Cerebellar nuclear complex (tissue), 1 donor: Measurements from ENCODE around the gene GYPB.
"Not testable (repeated sequence)": the region's sequence is repeated elsewhere in the genome, so short reads cannot be mapped to it uniquely, and the experiment has no call there.

Source experiments
- DNase-seq, 2 experiments: peaks; one replicate each; lab custom pipeline; 2025; lab: John Stamatoyannopoulos, UW

Gene GYPB

DNA sequence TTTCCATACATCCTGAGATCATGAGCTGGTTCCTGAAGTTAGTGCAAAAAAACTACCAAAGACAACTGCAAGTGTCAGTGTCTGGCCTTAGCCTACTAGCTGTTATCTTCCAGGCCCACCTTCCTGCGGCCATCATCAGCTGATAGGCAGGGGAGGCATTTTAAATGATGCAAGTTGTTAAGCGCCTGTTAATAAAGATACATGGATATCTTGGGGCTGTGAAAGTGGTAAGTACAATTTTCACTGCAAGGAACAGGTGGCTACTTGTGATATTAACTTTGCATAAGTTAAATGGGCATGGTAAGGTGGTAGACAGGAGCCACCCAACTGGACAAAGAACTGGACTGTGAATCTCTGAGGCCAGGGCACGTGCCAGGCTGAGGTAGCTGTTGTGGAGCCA lies at the start of gene GYPB:
Gene GYPB, minus strand, starts transcription at position 104 of the 400 bp plus-strand sequence. Its CDS starts 93 bp downstream, at position 11.
- DNase-seq = not testable (repeated sequence)

DNA sequence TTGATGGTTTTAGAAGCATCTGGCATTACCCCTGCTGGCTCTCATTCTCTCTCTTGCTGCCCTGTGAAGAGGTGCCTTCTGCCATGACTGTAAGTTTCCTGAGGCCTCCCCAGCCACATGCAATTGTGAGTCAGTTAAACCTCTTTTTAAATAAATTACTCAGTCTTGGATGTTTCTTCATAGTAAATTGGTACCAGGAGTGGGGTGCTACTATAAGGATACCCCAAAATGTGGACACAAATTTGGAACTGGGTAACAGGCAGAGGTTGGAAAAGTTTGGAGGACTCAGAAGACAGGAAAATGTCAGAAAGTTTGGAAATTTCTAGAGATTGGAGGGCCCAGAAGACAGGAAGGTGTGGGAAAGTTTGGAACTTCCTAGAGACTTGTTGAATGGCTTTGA lies 42.4 kb upstream of the GYPB start:
- DNase-seq = not testable (repeated sequence)

DNA sequence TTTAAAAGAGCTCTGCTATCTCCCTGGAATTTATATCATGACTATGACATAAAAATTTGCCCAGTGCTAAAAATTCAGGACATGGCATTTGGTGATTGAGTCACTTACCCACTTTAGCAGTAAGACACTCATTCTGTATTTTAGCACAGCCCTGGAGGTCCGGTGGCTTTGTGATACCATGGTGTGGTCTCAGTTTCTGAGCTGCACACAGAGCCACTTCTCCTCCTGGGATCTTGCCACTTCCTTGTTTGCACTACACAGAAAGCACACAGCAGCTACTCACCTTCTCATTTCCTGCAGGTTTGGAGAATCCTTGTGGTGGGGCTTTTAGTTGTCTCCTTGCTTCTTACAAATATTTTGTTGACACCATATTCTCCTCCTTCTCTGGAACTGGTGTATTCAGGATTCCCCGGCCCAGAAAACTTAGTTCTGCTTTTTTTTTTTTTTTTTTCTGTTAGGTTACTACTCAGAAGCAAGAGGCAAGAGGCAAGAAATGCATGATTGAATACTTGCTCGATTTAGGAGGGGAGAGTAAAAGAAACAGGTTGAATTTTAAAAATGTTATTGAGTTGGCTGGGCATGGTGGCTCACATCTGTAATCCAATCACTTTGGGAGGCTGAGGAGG lies 41.2 kb upstream of the GYPB start:
- not testable (repeated sequence) for DNase-seq

DNA sequence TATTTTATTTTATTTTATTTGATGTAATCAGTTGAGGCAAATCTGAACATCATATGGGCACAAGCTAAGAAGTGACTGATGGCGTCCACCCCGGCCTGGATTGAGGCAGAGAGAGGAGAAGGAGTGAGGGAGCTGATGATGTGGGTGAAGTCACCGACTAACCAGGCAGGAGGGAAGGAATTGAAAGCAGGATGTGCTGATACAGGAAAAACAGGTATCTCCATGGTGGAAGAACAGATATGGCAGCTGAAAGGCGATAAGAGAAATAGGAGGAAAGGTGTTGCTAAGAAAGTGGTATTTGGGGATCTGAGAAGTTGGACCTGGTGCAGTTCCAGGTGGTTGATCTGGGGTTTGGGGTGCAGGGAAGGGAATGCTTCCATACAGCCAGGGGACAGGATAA lies 37.6 kb upstream of the GYPB start:
- DNase-seq = no peak

DNA sequence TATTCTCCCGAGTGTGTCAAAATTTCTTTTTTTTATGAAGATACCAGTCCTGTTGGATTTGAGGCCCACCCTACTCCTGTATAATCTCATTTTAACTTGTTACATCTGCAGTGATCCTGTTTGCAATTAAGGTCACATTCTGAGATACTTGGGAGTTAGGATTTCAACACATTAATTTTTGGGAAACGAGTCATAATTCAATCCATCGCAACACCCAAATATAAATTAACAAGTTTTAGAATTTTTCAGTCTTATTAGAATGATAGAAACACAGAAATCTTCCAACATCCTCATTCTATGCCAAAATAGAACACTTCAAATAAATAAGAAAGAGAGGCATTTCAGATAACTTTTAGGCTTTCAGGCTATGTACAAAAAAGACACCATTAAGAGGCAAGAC lies 36.2 kb upstream of the GYPB start:
- DNase-seq = not testable (repeated sequence)

DNA sequence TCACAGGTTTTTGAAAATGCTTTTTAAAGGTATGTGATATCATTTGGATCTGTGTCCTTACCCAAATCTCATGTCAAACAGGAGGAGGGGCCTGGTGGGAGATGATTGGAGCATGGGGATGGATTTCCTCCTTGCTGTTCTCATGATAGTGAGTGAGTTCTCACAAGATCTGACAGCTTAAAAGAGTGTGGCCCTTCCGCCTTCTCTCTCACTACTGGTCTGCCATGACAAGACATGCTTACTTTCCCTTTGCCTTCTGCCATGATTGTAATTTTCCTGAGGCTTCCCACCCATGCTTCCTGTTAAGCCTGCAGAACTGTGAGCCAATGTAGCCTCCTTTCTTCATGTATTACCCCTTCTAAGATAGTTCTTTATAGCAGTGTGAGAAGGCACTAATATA lies 32.3 kb upstream of the GYPB start:
- not testable (repeated sequence) for DNase-seq

DNA sequence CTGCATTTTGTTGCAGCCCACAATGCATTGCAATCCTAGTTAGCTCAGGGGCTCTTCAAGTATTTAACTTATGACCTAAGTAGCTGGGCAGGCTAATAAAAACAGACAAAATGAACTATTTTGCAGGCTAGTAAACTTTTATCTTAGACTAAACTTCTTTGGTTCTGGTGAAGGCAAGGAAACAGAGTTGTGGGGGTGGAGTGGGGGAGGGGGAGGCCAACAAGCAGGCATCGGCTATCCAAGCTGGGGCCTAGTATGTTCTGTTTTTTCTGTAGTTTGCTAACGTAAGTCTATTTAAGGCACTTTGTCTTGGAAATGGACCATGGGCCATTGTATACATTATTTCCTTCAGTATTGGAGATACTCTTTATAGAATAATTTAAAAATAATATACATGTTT lies 31.5 kb upstream of the GYPB start:
- DNase-seq = not testable (repeated sequence)

DNA sequence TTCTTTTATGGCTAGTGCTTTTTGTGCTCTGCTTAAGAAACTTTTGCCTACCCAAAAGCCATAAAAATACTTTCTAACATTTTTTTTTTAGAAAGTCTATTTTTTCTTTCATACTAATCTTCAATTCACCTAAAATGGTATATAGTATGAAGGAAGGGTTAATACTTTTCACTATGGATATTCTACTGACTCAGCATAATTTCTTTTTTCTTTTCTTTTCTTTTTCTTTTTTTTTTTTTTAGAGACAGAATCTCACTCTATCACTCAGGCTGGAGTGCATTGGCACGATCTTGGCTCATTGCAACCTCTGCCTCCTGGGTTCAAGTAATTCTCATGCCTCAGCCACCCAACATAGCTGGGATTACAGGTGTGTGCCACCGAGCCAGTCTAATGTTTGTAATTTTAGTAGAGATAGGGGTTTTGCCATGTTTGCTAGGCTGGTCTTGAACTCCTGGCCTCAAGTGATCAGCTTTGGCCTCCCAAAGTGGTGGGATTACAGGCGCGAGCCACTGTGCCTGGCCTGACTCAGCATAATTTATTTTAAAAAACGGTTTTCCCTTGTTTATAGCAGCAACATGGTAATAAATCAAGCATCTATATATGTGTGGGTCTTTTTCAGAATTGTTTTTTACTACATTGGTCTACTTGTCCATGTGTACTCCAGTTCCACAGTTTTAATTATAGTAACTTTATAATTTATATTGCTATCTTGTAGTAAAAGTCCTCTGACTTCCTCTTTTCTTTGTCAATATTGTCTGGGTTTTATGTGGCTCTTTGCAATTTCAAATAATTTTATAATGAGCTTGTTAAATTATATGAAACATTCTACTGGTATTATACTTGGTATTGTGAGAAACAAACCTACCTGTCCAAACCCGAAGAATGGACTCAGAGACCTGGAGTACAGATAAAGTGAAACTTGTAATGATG lies 30.6 kb upstream of the GYPB start:
- not testable (repeated sequence) for DNase-seq

DNA sequence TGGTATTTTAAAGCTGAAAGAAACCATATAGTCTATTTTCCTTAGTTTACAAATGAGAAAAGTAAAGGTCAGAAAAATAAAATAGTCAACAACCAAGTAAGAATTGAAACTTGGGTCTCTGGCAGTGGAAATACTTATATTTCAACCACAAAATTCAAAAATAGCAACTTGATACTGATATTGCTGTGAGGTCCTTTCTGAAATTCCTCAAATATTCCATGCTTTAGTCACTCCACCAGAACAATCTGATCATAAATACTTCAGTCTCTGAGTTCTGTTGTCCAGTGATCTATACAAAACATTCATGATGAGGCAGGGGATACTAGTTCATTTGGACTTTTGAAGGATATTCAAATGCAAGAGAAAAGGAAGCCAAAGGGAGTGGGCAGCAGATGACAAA lies 25.8 kb upstream of the GYPB start:
- DNase-seq = not testable (repeated sequence)

DNA sequence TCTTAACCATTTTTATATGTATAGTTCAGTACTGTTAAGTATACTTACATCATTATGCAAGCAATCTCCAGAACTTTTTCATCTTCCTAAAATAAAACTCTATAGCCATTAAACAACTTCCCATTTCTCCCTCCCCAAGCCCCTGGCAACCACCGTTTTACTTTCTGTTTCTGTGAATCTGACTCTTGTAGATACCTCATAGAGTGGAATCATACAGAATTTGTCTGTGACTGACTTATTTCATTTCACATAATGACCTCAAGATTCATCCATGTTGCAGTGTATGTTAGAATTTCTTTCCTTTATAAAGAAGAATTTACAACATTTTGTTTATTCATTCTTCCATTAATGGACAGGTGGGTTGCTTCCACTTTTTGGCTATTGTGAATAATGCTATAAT lies 13.4 kb upstream of the GYPB start:
- not testable (repeated sequence) for DNase-seq

DNA sequence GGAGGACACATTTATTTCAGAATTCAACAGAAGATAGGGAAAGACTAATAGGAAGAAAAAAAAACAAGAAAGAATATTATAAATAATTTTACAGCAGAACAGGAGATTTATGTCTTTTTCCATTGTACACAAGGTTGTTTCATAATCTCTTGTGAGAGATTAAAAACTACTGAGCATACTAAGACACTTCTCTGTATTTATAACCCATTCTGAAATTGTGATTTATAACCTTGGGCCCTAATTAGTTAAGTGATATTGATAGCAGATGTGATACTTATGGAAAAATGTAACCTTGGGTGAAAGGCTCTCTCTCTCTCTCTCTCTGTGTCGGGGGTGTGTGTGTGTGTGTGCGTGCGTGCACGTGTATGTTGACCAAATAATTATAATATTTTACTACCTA lies 12.7 kb upstream of the GYPB start:
- DNase-seq = not testable (repeated sequence)

DNA sequence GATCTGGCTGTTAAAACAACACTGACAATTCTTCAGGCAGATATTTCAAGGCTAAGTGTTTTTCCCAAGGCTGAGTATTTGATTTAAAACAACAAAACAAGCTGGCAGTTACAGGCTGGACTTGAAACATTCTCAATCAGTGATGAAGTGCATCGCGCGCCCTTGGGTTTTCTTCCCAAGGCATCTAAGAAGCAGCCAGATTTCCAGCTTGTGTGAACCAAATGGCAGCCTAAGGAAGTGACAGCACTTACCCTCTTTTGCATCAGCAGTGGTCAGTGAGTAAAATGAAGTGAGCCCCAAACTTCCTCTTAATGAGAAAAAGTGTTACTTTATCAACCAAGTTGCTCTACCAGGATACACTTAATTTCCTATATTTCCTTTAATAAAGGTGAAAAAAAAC lies 12.2 kb upstream of the GYPB start:
- DNase-seq = not testable (repeated sequence)

DNA sequence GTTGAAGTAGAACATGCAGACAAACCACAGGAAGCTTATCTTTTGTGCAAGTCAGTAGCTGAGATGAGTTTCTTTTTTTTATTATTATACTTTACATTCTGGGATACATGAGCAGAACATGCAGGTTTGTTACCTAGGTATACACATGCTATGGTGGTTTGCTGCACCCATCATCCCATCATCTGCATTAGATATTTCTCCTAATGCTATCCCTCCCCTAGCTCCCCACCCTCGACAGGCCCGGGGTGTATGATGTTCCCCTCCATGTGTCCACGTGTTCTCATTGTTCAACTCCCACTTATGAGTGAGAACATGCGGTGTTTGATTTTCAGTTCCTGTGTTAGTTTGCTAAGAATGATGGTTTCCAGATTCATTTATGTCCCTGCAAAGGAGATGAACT lies 11.5 kb upstream of the GYPB start:
- DNase-seq = not testable (repeated sequence)

DNA sequence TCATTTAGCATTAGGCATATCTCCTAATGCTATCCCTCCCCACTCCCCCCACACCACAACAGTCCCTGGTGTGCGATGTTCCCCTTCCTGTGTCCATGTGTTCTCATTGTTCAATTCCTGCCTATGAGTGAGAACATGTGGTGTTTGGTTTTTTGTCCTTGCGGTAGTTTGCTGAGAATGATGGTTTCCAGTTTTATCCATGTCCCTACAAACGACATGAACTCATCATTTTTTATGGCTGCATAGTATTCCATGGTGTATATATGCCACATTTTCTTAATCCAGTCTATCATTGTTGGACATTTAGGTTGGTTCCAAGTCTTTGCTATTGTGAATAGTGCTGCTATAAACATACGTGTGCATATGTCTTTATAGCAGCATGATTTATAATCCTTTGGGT lies 7.5 kb upstream of the GYPB start:
- not testable (repeated sequence) for DNase-seq

DNA sequence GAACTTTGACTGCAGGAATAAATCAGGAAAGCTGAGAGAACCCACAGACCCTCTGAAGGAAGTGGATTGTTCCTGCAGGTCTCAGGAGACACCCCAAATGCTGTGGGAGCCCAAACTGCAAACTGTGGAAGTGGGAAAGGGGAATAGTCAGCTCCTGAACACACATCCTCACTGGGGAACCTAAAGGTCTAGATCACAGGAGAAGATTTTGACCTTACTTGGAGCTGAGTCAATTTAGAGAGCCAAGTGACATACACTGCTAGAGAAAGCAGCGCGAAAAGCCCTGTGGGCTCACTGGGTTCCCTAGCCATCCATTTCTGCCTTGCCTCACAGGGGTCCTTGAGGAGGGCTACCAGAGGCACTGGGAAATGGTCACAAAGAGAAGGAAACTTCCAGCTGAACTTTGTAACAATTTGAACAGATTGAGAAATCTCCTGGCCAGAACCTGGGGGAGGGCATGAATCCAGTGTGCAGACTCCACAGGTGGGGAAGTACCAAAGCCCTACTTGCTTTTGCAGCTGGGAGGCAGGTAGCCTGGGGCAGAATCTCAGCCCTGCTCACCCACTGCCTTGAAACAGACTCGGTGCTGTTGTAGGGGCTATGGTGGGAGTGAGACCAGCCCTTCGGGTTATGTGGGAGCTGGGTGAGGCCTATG lies 5.3 kb upstream of the GYPB start:
- not testable (repeated sequence) for DNase-seq

DNA sequence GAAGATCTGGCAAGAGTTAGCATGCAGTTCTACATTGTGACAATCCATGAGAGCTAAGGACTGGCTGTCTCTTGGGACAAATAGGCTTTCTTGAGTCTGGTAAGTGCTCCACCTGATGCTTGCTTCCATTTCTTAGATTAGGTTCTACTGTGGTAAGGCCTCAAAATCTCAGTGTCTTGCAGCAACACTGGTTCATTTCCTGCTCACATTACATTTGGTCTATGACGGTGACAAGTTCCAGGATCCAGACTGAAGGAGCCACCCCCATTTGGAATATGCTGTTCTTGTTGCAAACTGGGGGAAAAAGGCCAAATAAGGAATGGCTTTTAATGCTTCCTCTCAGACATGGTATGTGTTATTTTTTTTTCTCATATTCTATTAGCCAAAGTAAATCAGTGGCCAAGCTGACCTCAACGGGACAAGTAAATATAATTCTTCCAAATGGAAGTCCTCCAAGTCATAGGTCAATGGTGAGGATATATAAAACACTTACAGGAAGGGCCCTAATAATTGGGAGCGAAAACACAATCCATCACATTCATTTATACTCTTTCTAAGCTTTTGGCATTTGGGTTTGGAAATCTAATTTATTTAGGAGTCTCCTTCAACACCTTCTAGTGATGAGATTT lies 3.7 kb upstream of the GYPB start:
- not testable (repeated sequence) for DNase-seq

DNA sequence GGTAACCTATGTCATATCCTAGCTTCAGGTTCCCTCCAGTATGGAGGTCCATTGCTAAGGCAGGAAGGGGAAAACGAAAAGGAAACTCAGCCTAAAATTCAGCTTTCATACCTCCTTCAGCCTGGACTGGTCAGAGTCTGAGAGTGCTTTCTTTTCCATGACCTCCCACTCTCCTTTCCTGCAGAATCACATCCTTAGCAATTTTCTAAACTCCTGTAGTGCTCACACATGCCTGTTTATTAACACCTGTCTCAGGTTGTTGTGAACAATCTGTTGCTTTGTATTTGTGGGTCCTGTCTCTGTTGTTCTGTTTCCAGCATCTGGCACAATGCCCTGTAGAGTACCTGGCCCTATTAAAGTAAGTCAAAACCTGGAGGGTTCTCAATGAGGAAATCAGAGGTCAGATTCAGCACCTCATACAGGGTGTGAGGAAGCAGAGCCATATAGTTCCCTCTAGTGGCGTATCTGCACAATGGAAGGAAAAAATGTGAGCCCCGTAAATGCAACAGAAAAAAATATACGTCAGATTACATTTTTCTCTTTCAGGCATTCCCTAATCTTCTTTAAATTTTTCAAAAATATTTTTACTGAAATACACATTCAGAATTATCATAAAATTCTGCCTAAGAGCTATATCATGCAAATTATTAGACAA lies 2.3 kb upstream of the GYPB start:
- DNase-seq = not testable (repeated sequence)

DNA sequence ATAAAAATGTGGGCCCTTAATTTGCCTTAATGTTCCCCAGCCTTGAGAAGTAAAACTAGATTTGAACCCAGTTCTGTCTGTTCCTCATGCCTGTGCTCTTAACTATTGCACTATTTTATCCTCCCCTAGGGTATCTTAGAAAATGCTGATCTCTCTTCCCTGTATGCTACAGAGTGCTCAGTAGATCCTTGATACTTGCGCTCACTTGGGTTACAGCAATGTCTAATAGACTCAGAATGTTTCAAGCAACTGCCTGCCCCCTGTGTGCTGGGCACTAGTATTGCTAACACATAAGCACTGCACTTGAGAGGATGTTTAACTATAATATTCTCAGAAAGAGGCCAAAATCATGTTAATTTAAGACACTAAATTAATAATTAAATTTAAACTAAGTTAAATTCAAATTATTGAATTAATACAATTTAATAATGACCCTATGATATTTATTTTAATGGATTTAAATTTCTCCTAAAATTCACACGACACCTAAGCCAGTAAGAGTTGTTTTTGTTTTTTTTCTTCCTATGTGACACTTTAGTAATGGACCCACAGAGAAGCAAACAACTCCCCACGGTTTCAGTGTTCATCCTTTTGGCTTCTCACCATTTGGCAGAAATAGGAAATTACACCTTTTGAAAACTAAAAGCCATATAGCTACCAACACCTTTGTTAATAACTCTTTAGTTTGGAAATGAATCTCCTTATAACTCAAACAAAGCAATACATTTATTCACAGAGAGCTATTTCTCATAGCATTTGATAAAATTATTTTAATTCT lies 768 bp downstream of the GYPB start:
- not testable (repeated sequence) for DNase-seq

DNA sequence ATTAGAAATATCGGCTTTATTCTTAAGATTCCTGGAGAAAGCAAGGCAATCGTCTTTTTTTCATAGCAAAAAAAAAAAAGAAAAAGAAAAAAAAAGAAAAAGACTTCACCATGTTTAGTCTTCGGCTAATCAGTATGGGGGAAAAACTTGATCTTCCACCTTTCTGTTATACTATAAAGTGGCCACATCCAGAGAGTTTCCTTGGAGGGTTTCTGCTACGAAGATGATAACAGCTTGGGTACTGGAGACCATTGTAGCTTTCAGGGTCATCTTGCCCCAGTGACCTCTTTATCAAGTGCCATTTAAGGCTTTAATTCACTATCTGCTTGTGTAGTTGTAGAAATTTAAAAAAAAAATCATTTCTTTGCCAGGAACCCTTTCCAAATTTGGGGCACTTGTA lies 1.9 kb downstream of the GYPB start:
- not testable (repeated sequence) for DNase-seq

DNA sequence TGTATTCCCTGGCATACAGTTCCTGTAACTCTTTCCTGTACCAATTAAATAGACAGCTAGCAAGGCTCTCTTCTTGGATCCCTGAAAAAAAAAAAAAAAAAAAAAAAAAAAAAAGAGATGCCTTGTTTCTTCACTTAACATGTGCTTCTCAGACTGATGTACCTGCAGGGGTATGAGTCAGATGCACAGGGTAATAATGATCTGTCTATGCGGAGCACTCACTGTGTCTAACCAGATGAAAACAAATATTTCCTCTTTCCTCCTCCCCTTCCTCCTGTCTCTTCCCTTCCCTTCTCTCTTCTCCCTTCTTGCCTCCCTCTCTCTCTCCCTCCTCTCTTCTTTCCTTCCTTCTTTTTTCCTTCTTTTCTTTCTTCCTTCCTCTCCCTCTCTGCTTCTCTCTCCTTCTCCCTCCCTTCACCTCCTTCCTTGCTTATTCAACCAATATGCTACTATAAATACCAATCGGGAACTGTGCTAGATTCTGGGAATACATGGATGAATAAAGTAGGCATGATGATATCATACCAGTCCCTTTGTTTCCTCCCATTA lies 3.0 kb downstream of the GYPB start:
- DNase-seq = not testable (repeated sequence)
